ENCODE measurements around the gene FOXP1. TPM values are rescaled to one million over a fixed set of nuclear protein-coding genes. Genes with fewer than 3 reads are reported as not detected.

The FOXP1 gene
- total and polyA plus RNA-seq, 8 donors = 12.3 to 215 (median 117) TPM

DNA sequence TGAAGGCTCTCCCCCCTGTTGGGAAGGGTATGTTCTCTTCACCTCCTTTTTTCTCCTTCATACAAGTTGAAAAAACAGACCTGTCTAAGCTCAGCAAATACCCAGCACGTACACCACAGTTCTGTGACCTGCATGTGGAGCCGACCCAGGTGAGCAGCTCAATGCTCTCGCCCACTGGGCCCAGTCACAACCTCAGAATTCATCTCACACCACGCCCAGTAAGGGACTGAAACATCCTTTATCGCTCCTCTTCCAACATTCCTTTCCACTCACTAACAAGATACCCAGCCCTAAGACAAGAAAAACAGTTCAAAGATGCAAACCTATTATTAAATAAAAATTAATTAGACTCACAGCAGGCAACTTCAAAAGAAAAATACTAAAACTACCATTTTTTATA is 68.9 kb downstream of the FOXP1 start:
- TF ChIP-seq EP300 (IDR thresholded peaks at IDR 0.05) (no peak), POLR2A (IDR thresholded peaks at IDR 0.05) (no peak), POLR2AphosphoS5 (IDR thresholded peaks at IDR 0.05) (no peak)
- TF ChIP-seq, protein P1, sequence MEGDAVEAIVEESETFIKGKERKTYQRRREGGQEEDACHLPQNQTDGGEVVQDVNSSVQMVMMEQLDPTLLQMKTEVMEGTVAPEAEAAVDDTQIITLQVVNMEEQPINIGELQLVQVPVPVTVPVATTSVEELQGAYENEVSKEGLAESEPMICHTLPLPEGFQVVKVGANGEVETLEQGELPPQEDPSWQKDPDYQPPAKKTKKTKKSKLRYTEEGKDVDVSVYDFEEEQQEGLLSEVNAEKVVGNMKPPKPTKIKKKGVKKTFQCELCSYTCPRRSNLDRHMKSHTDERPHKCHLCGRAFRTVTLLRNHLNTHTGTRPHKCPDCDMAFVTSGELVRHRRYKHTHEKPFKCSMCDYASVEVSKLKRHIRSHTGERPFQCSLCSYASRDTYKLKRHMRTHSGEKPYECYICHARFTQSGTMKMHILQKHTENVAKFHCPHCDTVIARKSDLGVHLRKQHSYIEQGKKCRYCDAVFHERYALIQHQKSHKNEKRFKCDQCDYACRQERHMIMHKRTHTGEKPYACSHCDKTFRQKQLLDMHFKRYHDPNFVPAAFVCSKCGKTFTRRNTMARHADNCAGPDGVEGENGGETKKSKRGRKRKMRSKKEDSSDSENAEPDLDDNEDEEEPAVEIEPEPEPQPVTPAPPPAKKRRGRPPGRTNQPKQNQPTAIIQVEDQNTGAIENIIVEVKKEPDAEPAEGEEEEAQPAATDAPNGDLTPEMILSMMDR (IDR thresholded peaks at IDR 0.05) = no peak
- H3K27ac ChIP-seq = no peak overlapping the region
- peaks cover 0 to 3% (median 0%) of the 10 kb centered on the region in 4 donors for H3K9me3 ChIP-seq
- WGBS, 5 donors = 92 to 98% (median 96%) methylated on average over 5 of the region's 5 CpGs
- H3K4me3 ChIP-seq = no peak overlapping the region
- peaks cover 3 to 27% (median 13%) of the 10 kb centered on the region in 4 donors for H3K4me1 ChIP-seq
- no peaks in the 10 kb centered on the region for H3K36me3 ChIP-seq
- DNase-seq = no peak
- no peaks in the 10 kb centered on the region for H3K27me3 ChIP-seq
- intact Hi-C loops (cut with DNase I; ENCODE audit: low total_unique reads) = no loop called here

DNA sequence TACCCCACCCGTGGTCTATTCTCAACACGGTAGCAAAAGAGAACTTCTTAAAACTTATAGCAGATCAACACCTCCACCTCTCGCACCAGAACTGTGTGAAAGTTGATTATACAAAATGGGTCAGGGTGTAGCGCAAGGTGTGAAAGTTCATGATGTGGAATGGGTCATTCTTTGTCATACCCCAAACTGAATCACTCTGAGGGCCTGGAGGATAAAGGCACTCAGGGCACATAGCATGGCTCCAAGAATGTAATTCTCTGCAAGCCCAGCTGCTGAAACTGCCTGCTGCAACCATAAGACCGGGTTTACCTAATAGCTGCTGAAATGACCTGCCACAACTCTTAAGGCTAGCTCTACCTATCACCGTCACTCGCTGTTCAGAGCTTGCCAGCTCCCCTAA is 70.0 kb downstream of the FOXP1 start:
- H3K4me1 ChIP-seq = peaks cover 3 to 27% (median 13%) of the 10 kb centered on the region in 4 donors
- H3K9me3 ChIP-seq = peaks cover 0 to 3% (median 0%) of the 10 kb centered on the region in 4 donors
- H3K27ac ChIP-seq = no peak overlapping the region
- no peaks in the 10 kb centered on the region for H3K27me3 ChIP-seq
- no peak for DNase-seq
- no peak for TF ChIP-seq EP300 (IDR thresholded peaks at IDR 0.05)
- no peak overlapping the region for H3K4me3 ChIP-seq
- intact Hi-C loops (cut with DNase I; ENCODE audit: low total_unique reads) = no loop called here
- no peaks in the 10 kb centered on the region for H3K36me3 ChIP-seq
- WGBS, 5 donors = 94 to 98% (median 95%) methylated on average over 7 of the region's 7 CpGs

DNA sequence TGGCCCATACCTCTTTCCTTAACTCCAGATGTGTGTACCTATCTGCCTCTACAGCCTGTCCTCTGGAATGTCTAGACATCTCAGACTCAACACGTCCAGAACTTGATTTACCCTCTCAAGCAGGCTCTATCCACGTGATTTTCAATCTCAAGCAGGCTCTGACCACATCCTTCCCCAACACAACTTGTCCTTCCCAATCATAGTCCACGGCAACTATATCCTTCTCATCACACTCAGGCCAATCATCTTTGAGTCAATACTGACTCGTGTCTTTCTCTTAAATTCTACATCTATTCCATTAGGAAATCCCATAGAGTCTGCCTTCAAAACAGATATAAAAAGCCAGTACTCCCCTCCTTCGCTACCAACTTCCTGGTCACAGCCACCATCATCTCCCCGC is 70.4 kb downstream of the FOXP1 start:
- H3K27ac ChIP-seq = no peak overlapping the region
- H3K27me3 ChIP-seq = no peaks in the 10 kb centered on the region
- H3K9me3 ChIP-seq = peaks cover 0 to 3% (median 0%) of the 10 kb centered on the region in 4 donors
- no peaks in the 10 kb centered on the region for H3K36me3 ChIP-seq
- H3K4me3 ChIP-seq = no peak overlapping the region
- intact Hi-C loops (cut with DNase I; ENCODE audit: low total_unique reads) = no loop called here
- peaks cover 3 to 27% (median 13%) of the 10 kb centered on the region in 4 donors for H3K4me1 ChIP-seq
- 83 to 92% (median 86%) methylated on average over 6 of the region's 6 CpGs for WGBS, 5 donors
- TF ChIP-seq POLR2AphosphoS5 (IDR thresholded peaks at IDR 0.05) (no peak), POLR2A (IDR thresholded peaks at IDR 0.05) (no peak), EP300 (IDR thresholded peaks at IDR 0.05) (no peak)
- TF ChIP-seq, protein P1 (IDR thresholded peaks at IDR 0.05) = no peak
- DNase-seq = no peak

- peaks cover 3 to 27% (median 13%) of the 10 kb centered on the region in 4 donors for H3K4me1 ChIP-seq
- DNase-seq = no peak
- TF ChIP-seq, protein P1 (IDR thresholded peaks at IDR 0.05) = no peak
- no peak for TF ChIP-seq EP300 (IDR thresholded peaks at IDR 0.05)
- TF ChIP-seq POLR2A (IDR thresholded peaks at IDR 0.05) = no peak
- no peak for TF ChIP-seq POLR2AphosphoS5 (IDR thresholded peaks at IDR 0.05)
- H3K36me3 ChIP-seq = no peaks in the 10 kb centered on the region
- intact Hi-C loops (cut with DNase I; ENCODE audit: low total_unique reads) = no loop called here
- 88 to 93% (median 91%) methylated on average over 4 of the region's 4 CpGs for WGBS, 5 donors
- no peaks in the 10 kb centered on the region for H3K27me3 ChIP-seq
- H3K27ac ChIP-seq = no peak overlapping the region
- H3K4me3 ChIP-seq = no peak overlapping the region
- peaks cover 0 to 3% (median 0%) of the 10 kb centered on the region in 4 donors for H3K9me3 ChIP-seq
Measured at GRCh38 chr3:71512544-71512943, 71.0 kb downstream of the FOXP1 start.

DNA sequence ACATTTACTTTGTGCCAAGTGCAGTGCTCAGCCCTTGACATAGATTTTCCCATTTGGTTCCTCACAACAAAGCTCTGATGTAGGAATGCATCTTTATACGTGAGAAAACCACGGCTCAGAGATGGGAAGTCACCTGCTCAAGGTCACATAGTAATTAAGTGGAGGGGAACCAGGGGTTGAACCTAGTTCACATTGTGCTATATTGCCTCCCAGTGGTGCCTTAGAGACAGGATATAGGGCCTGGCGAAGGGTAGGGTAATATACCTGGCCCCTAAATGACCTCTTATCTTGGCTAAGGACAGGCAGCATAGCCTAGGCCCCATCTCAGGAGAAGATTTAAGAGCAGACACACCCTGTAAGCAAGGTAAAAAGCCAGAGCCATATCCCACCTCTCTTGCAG is 71.5 kb downstream of the FOXP1 start:
- Histone ChIP-seq H3K36me3 (no peaks in the 10 kb centered on the region), H3K4me3 (no peak overlapping the region), H3K27me3 (no peaks in the 10 kb centered on the region), H3K9me3 (peaks cover 0 to 3% (median 0%) of the 10 kb centered on the region in 4 donors), H3K27ac (no peak overlapping the region), H3K4me1 (peaks cover 3 to 27% (median 13%) of the 10 kb centered on the region in 4 donors)
- intact Hi-C loops (cut with DNase I; ENCODE audit: low total_unique reads) = no loop called here
- peak in 1 of 2 donors; percentile 60 for DNase-seq
- 54 to 67% (median 64%) methylated on average over 3 of the region's 3 CpGs for WGBS, 5 donors
- TF ChIP-seq POLR2A (IDR thresholded peaks at IDR 0.05) (no peak), POLR2AphosphoS5 (IDR thresholded peaks at IDR 0.05) (no peak), EP300 (IDR thresholded peaks at IDR 0.05) (no peak)
- TF ChIP-seq, protein P1 (IDR thresholded peaks at IDR 0.05) = peak in 1 of 7 experiments; percentile 7
